ENCODE results near the gene CCDC137.

DNA sequence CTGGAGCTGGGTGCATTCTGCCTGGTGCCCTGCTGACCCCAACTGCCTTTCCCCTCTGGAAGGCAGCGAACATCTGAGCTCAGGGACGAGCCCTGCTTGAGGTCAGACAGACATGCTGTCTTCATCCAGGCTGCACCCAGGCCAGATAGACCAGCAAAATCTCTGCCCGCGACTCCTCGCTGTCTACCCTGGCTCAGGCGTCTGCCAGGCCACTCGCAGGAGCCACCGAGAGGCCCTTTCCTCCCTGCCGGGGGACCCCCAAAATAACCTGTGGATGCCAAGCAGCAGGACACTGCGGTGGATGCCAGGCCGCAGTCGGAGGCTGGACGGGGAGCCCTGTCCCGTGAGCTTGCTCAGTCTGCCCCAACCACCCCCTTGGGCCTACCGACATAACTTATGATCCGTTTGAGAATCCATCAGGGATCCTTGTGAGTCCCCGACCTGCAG, 42.2 kb downstream of the CCDC137 start:
- TF ChIP-seq, protein P1, sequence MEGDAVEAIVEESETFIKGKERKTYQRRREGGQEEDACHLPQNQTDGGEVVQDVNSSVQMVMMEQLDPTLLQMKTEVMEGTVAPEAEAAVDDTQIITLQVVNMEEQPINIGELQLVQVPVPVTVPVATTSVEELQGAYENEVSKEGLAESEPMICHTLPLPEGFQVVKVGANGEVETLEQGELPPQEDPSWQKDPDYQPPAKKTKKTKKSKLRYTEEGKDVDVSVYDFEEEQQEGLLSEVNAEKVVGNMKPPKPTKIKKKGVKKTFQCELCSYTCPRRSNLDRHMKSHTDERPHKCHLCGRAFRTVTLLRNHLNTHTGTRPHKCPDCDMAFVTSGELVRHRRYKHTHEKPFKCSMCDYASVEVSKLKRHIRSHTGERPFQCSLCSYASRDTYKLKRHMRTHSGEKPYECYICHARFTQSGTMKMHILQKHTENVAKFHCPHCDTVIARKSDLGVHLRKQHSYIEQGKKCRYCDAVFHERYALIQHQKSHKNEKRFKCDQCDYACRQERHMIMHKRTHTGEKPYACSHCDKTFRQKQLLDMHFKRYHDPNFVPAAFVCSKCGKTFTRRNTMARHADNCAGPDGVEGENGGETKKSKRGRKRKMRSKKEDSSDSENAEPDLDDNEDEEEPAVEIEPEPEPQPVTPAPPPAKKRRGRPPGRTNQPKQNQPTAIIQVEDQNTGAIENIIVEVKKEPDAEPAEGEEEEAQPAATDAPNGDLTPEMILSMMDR (conservative IDR thresholded peaks at IDR 0.05): no peak
- TF ChIP-seq ZFX (IDR thresholded peaks at IDR 0.05): no peak
